Prostate gland (tissue), 2 donors: ENCODE results near the gene PNPLA7. TPM values are rescaled to one million over a fixed set of nuclear protein-coding genes. Genes with fewer than 3 reads are reported as not detected.

Source experiments
- DNase-seq: peaks from one replicate; pipeline ENCODE4 v3.0.0-alpha.2; 2019; ENCODE audit warnings: low spot score
- H3K27ac ChIP-seq, 2 donors: fragments of 200-600 bp; sonication (generic); 2 replicates each; pipeline ENCODE4 v1.5.1; 2017 to 2019
- H3K27me3 ChIP-seq: fragments of 200-600 bp; sonication (generic); replicated peaks from 2 replicates; pipeline ENCODE4 v1.5.1; 2019; ENCODE audit not compliant: insufficient read depth
- H3K36me3 ChIP-seq, 2 donors: fragments of 200-600 bp; sonication (generic); 1 replicate in 1 of 2; 2 replicates in 1 of 2; pipeline versions ENCODE4 v1.5.1 to v1.8.1; 2017 to 2019
- H3K4me1 ChIP-seq: fragments of 200-600 bp; sonication (generic); replicated peaks from 2 replicates; pipeline ENCODE4 v1.5.1; 2019
- H3K4me3 ChIP-seq, 2 donors: fragments of 200-600 bp; sonication (generic); 2 replicates each; pipeline ENCODE4 v1.5.1; 2017 to 2019
- H3K9me3 ChIP-seq: fragments of 200-600 bp; sonication (generic); 2 replicates; pipeline ENCODE4 v1.5.1; 2017
- CTCF ChIP-seq, 4 experiments: fragments of 200-600 bp in 2 of 4; fragments of 450-650 bp in 2 of 4; sonication (generic) in 2 of 4; IDR thresholded peaks; 1 replicate in 3 of 4; 2 replicates in 1 of 4; pipeline ENCODE4 v1.5.1; 2016 to 2019; ENCODE audit warnings: antibody characterized with exemption in 4 of 4, mild to moderate bottlenecking in 2 of 4, moderate library complexity in 2 of 4
- POLR2A ChIP-seq: fragments of 450-650 bp; IDR thresholded peaks from one replicate; pipeline ENCODE4 v1.6.1; 2016; ENCODE audit warnings: antibody characterized with exemption, mild to moderate bottlenecking
- POLR2AphosphoS5 ChIP-seq: sonication (generic); formaldehyde crosslinking; IDR thresholded peaks from one replicate; pipeline ENCODE4 v1.6.1; 2017; ENCODE audit warnings: antibody characterized with exemption
- WGBS: methylation state at CpG from one replicate; pipeline ENCODE4 v1.1.5; 2018; 5-methylcytosine and 5-hydroxymethylcytosine counted together
- intact Hi-C: fragments of 100-400 bp; cut with DNase I; formaldehyde crosslinking; loops from one replicate; pipeline ENCODE4 v1.14.2; 2022
- total RNA-seq, 2 donors: library from RNA; depleted of rRNA; stranded (reverse); fragments of >200 nt; gene quantifications; one replicate each; pipeline ENCODE4 v1.1.0, GENCODE V29; 2016

The PNPLA7 gene
- total RNA-seq, 2 donors from 2014 or later, result 34.2 to 64.3 TPM

- 77% methylated on average over 41 of the region's 41 CpGs for WGBS
- Histone ChIP-seq H3K9me3 (no peaks in the 10 kb centered on the region), H3K4me3 (no peak overlapping the region), H3K27me3 (no peaks in the 10 kb centered on the region), H3K4me1 (peaks cover under 1% of the 10 kb centered on the region), H3K36me3 (no peaks in the 10 kb centered on the region), H3K27ac (no peak overlapping the region)
- TF ChIP-seq CTCF (IDR thresholded peaks at IDR 0.05), result no peak
- intact Hi-C loops, result no loop called here
- no peak for DNase-seq
These were observed 62.5 kb downstream of the PNPLA7 start for GRCh38 chr9:137487454-137488326.

GRCh38 chr9:137486545-137487453 is 63.4 kb downstream of the PNPLA7 start:
- no peak overlapping the region for H3K27ac ChIP-seq
- peaks cover 4% of the 10 kb centered on the region for H3K4me1 ChIP-seq
- WGBS, result 90% methylated on average over 35 of the region's 35 CpGs
- no peaks in the 10 kb centered on the region for H3K27me3 ChIP-seq
- TF ChIP-seq POLR2A (no peak), POLR2AphosphoS5 (no peak), CTCF (IDR thresholded peaks at IDR 0.05) (no peak)
- H3K36me3 ChIP-seq, result no peaks in the 10 kb centered on the region
- no peaks in the 10 kb centered on the region for H3K9me3 ChIP-seq
- H3K4me3 ChIP-seq, result no peak overlapping the region
- intact Hi-C loops, result no loop called here
- DNase-seq, result no peak

GRCh38 chr9:137486141-137486490 is 64.1 kb downstream of the PNPLA7 start:
- WGBS, result 97% methylated on average over 15 of the region's 15 CpGs
- no peak overlapping the region for H3K4me3 ChIP-seq
- peaks cover 4% of the 10 kb centered on the region for H3K4me1 ChIP-seq
- H3K27ac ChIP-seq, result no peak overlapping the region
- intact Hi-C loops, result no loop called here
- H3K9me3 ChIP-seq, result no peaks in the 10 kb centered on the region
- H3K27me3 ChIP-seq, result no peaks in the 10 kb centered on the region
- no peak for DNase-seq
- no peaks in the 10 kb centered on the region for H3K36me3 ChIP-seq
- no peak for TF ChIP-seq POLR2A
- no peak for TF ChIP-seq POLR2AphosphoS5
- no peak for TF ChIP-seq CTCF (IDR thresholded peaks at IDR 0.05)

DNA sequence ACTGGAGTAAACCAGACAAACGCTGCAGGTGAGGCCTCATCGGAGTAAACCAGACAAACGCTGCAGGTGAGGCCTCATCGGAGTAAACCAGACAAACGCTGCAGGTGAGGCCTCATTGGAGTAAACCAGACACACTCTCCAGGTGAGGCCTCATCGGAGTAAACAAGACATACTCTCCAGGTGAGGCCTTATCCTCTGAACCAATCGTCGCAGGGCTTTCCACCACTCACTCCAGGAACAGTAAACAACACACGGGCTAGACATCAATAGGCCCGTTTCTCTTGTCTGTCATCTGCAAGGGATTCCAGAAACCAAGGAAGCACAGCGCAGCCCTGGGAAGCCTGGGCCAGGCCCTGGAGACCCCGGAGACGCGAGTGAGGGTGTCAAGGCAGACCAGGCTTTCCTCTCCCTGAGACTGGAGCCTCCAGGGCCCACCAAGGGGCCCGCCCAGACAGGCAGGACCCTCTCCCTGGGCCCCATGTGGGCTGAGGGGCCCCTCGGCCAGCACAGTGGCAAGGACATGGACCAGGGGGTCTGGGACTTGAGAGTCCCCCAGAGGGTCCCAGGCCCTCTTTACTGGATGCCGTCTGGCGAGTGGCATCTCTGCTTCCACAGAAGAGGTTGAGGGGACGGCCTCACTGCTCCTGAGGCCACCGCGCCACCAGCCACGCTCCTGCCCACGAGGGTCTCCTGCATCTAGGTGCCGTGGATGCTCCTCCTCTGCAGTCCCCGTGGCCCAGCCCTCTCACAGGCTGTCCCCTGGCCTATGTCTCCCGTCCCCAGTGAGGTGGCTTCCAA is 64.7 kb downstream of the PNPLA7 start:
- TF ChIP-seq POLR2AphosphoS5, result peak; percentile 27
- no peak for TF ChIP-seq POLR2A
- no peak for TF ChIP-seq CTCF (IDR thresholded peaks at IDR 0.05)
- H3K4me1 ChIP-seq, result peaks cover 4% of the 10 kb centered on the region
- no peak overlapping the region for H3K4me3 ChIP-seq
- 81% methylated on average over 23 of the region's 26 CpGs for WGBS
- H3K9me3 ChIP-seq, result no peaks in the 10 kb centered on the region
- no peaks in the 10 kb centered on the region for H3K36me3 ChIP-seq
- intact Hi-C loops, result no loop called here
- H3K27ac ChIP-seq, result peak overlapping the region in 1 of 2 donors; percentile 51
- no peaks in the 10 kb centered on the region for H3K27me3 ChIP-seq
- no peak for DNase-seq
